CD4-positive, alpha-beta T cell (primary cell): Measurements from ENCODE around the gene FCRL5. TPM values are rescaled to one million over a fixed set of nuclear protein-coding genes. Genes with fewer than 3 reads are reported as not detected.

Experiments
- ATAC-seq: fragments of 200-7000 bp; cut with Tn5 transposase; one replicate; pipeline ENCODE4 v1.10.0; 2022; ENCODE audit warnings: mild to moderate bottlenecking; ENCODE audit not compliant: poor library complexity
- CTCF ChIA-PET: fragments of 350-600 bp; sonication (Branson Sonifier 250); formaldehyde crosslinking; loops from one replicate; lab custom pipeline; 2021; ENCODE audit warnings: antibody characterized with exemption, inconsistent platforms; lab: Charles Lee
- POLR2A ChIA-PET: fragments of 350-600 bp; sonication (Branson Sonifier 250); formaldehyde crosslinking; loops from one replicate; lab custom pipeline; 2021; ENCODE audit warnings: antibody characterized with exemption, inconsistent platforms; lab: Charles Lee
- DNase-seq, 14 experiments: peaks; one replicate each; pipeline ENCODE4 v3.0.0-alpha.2; 2013 to 2020; ENCODE audit warnings: mixed read lengths in 2 of 14
- H3K27ac ChIP-seq, 2 donors: one replicate each; pipeline versions ENCODE4 v1.5.1 to v1.7.0; 2013; ENCODE audit warnings: low read length in 2 of 2, low read depth in 1 of 2, mild to moderate bottlenecking in 1 of 2
- H3K27me3 ChIP-seq, 2 experiments: 1 replicate in 1 of 2; 2 replicates in 1 of 2; pipeline versions ENCODE4 v1.6.1 to v1.7.0; 2013; ENCODE audit warnings: low read length in 2 of 2, control low read depth in 1 of 2, mild to moderate bottlenecking in 1 of 2, moderate library complexity in 1 of 2; ENCODE audit not compliant: insufficient read depth in 2 of 2, control insufficient read depth in 1 of 2
- H3K36me3 ChIP-seq: one replicate; pipeline ENCODE4 v1.6.1; 2013; ENCODE audit warnings: low read length, control low read depth; ENCODE audit not compliant: insufficient read depth
- H3K4me1 ChIP-seq: one replicate; pipeline ENCODE4 v1.6.1; 2013; ENCODE audit warnings: low read length, control low read depth; ENCODE audit not compliant: insufficient read depth
- H3K4me3 ChIP-seq: one replicate; pipeline ENCODE4 v1.5.1; 2013; ENCODE audit warnings: mild to moderate bottlenecking, low read length, moderate library complexity
- H3K9me3 ChIP-seq, 2 experiments: 1 replicate in 1 of 2; 2 replicates in 1 of 2; pipeline versions ENCODE4 v1.6.1 to v1.7.0; 2013; ENCODE audit warnings: low read length in 2 of 2, mild to moderate bottlenecking in 2 of 2, control low read depth in 1 of 2, moderate library complexity in 1 of 2; ENCODE audit not compliant: control insufficient read depth in 1 of 2, insufficient read depth in 1 of 2
- H3K27ac Mint-ChIP-seq: one replicate; pipeline ENCODE4 v1.8.0; 2020; ENCODE audit warnings: mixed read lengths
- H3K27me3 Mint-ChIP-seq: one replicate; pipeline ENCODE4 v1.8.0; 2021; ENCODE audit warnings: mixed read lengths
- H3K36me3 Mint-ChIP-seq: one replicate; pipeline ENCODE4 v1.8.0; 2021; ENCODE audit warnings: low read depth, mixed read lengths
- H3K4me1 Mint-ChIP-seq: one replicate; pipeline ENCODE4 v1.8.0; 2021; ENCODE audit warnings: low read depth, mixed read lengths
- H3K4me3 Mint-ChIP-seq: one replicate; pipeline ENCODE4 v1.8.0; 2020; ENCODE audit warnings: mild to moderate bottlenecking, mixed read lengths
- H3K9me3 Mint-ChIP-seq: one replicate; pipeline ENCODE4 v1.8.0; 2020; ENCODE audit warnings: mixed read lengths
- CTCF ChIP-seq: fragments of 200-600 bp; IDR thresholded peaks from one replicate; pipeline ENCODE4 v1.8.0; 2022; ENCODE audit warnings: antibody characterized with exemption, mild to moderate bottlenecking
- intact Hi-C, 2 experiments: fragments of 100-400 bp; cut with DNase I in 1 of 2; cut with micrococcal nuclease in 1 of 2; formaldehyde crosslinking; loops; one replicate each; pipeline versions ENCODE4 v1.15.1 to v1.9.0; 2023 to 2025; cut with DNase I, micrococcal nuclease
- total RNA-seq, 174 experiments: library from RNA in 2 of 174; stranded (reverse) in 2 of 174; gene quantifications; one replicate each; pipeline ENCODE4 v1.2.3 and lab custom pipeline; 2021 to 2026

FCRL5 gene
- total RNA-seq, 2 experiments from 2014 or later = not detected

GRCh38 chr1:157521056-157521455, 31.3 kb downstream of the FCRL5 start:
- Mint-ChIP-seq H3K27ac (no peak overlapping the region), H3K9me3 (no peaks in the 10 kb centered on the region), H3K4me1 (peaks cover 11% of the 10 kb centered on the region), H3K4me3 (no peak overlapping the region), H3K36me3 (no peaks in the 10 kb centered on the region), H3K27me3 (no peaks in the 10 kb centered on the region)
- ChIA-PET POLR2A (no interaction called here), CTCF (no interaction called here)
- Histone ChIP-seq H3K4me1 (peaks cover 3% of the 10 kb centered on the region), H3K27ac (no peak overlapping the region), H3K4me3 (no peak overlapping the region), H3K9me3 (no peaks in the 10 kb centered on the region), H3K36me3 (no peaks in the 10 kb centered on the region), H3K27me3 (no peaks in the 10 kb centered on the region)
- DNase-seq (no peak), ATAC-seq (no peak)
- intact Hi-C loops = no loop called here
- TF ChIP-seq CTCF = no peak

GRCh38 chr1:157520386-157520935, 31.9 kb downstream of the FCRL5 start:
- CTCF ChIA-PET = no interaction called here
- H3K27me3 ChIP-seq = no peaks in the 10 kb centered on the region
- H3K4me1 Mint-ChIP-seq = peaks cover 11% of the 10 kb centered on the region
- no peaks in the 10 kb centered on the region for H3K27me3 Mint-ChIP-seq
- H3K9me3 ChIP-seq = no peaks in the 10 kb centered on the region
- H3K4me1 ChIP-seq = peaks cover 3% of the 10 kb centered on the region
- no peaks in the 10 kb centered on the region for H3K9me3 Mint-ChIP-seq
- no peaks in the 10 kb centered on the region for H3K36me3 Mint-ChIP-seq
- H3K27ac Mint-ChIP-seq = no peak overlapping the region
- POLR2A ChIA-PET = no interaction called here
- intact Hi-C loops = no loop called here
- no peak for ATAC-seq
- no peaks in the 10 kb centered on the region for H3K36me3 ChIP-seq
- H3K27ac ChIP-seq = no peak overlapping the region
- DNase-seq = no peak
- no peak overlapping the region for H3K4me3 Mint-ChIP-seq
- no peak overlapping the region for H3K4me3 ChIP-seq
- TF ChIP-seq CTCF = no peak

- Mint-ChIP-seq H3K27ac (no peak overlapping the region), H3K27me3 (no peaks in the 10 kb centered on the region), H3K4me3 (no peak overlapping the region), H3K4me1 (peaks cover 11% of the 10 kb centered on the region), H3K36me3 (no peaks in the 10 kb centered on the region), H3K9me3 (no peaks in the 10 kb centered on the region)
- Histone ChIP-seq H3K9me3 (no peaks in the 10 kb centered on the region), H3K4me1 (peaks cover 3% of the 10 kb centered on the region), H3K27ac (no peak overlapping the region), H3K4me3 (no peak overlapping the region), H3K27me3 (no peaks in the 10 kb centered on the region), H3K36me3 (no peaks in the 10 kb centered on the region)
- CTCF ChIA-PET = no interaction called here
- POLR2A ChIA-PET = no interaction called here
- TF ChIP-seq CTCF = no peak
- DNase-seq (no peak), ATAC-seq (no peak)
- intact Hi-C loops = no loop called here
Observed at GRCh38 chr1:157519451-157519850, 32.9 kb downstream of the FCRL5 start.
